ENCODE data around the gene CYFIP1.

Gene CYFIP1

GRCh38 chr15:22969489-22969888 is 10.7 kb downstream of the CYFIP1 start:
- TF ChIP-seq EZH2phosphoT487 (conservative IDR thresholded peaks at IDR 0.05; ENCODE audit: low read length), result no peak
- TF ChIP-seq CTCF (IDR thresholded peaks at IDR 0.05; ENCODE audit: insufficient read depth, low read length, poor library complexity, severe bottlenecking), result no peak
- Histone ChIP-seq H3K79me2 (ENCODE audit: insufficient read depth, low read length) (no peaks in the 10 kb centered on the region), H4K20me1 (ENCODE audit: low read depth, low read length) (no peaks in the 10 kb centered on the region), H3K9me3 (ENCODE audit: insufficient read depth, low read length) (no peaks in the 10 kb centered on the region), H2AFZ (ENCODE audit: low read depth, low read length, severe bottlenecking) (no peak overlapping the region), H3K4me3 (ENCODE audit: insufficient read depth, low read length, poor library complexity, severe bottlenecking) (no peak overlapping the region), H3K36me3 (ENCODE audit: low read length) (no peaks in the 10 kb centered on the region), H3K9me2 (replicated peaks; ENCODE audit: insufficient read depth, low read length) (no peaks in the 10 kb centered on the region), H3F3A (ENCODE audit: insufficient read depth) (no peaks in the 10 kb centered on the region), H3K27me3 (ENCODE audit: low read length) (no peaks in the 10 kb centered on the region), H3K9ac (ENCODE audit: low read length) (no peak overlapping the region), H3K4me2 (ENCODE audit: low read depth, low read length, poor library complexity, severe bottlenecking) (no peak overlapping the region), H3K27ac (ENCODE audit: low read depth, low read length) (no peak overlapping the region)

GRCh38 chr15:22968366-22968765 is 11.8 kb downstream of the CYFIP1 start:
- H3K27me3 ChIP-seq (ENCODE audit: low read length), result no peaks in the 10 kb centered on the region
- no peak overlapping the region for H3K4me3 ChIP-seq (ENCODE audit: insufficient read depth, low read length, poor library complexity, severe bottlenecking)
- no peaks in the 10 kb centered on the region for H3K9me3 ChIP-seq (ENCODE audit: insufficient read depth, low read length)
- no peaks in the 10 kb centered on the region for H3K9me2 ChIP-seq (replicated peaks; ENCODE audit: insufficient read depth, low read length)
- H2AFZ ChIP-seq (ENCODE audit: low read depth, low read length, severe bottlenecking), result no peak overlapping the region
- H3K79me2 ChIP-seq (ENCODE audit: insufficient read depth, low read length), result no peaks in the 10 kb centered on the region
- no peaks in the 10 kb centered on the region for H4K20me1 ChIP-seq (ENCODE audit: low read depth, low read length)
- no peak overlapping the region for H3K4me2 ChIP-seq (ENCODE audit: low read depth, low read length, poor library complexity, severe bottlenecking)
- TF ChIP-seq EZH2phosphoT487 (conservative IDR thresholded peaks at IDR 0.05; ENCODE audit: low read length), result no peak
- TF ChIP-seq CTCF (IDR thresholded peaks at IDR 0.05; ENCODE audit: insufficient read depth, low read length, poor library complexity, severe bottlenecking), result no peak
- H3K9ac ChIP-seq (ENCODE audit: low read length), result no peak overlapping the region
- no peaks in the 10 kb centered on the region for H3K36me3 ChIP-seq (ENCODE audit: low read length)
- H3F3A ChIP-seq (ENCODE audit: insufficient read depth), result no peaks in the 10 kb centered on the region
- H3K27ac ChIP-seq (ENCODE audit: low read depth, low read length), result no peak overlapping the region

GRCh38 chr15:22967084-22967770 is 12.9 kb downstream of the CYFIP1 start:
- Histone ChIP-seq H3K9me3 (ENCODE audit: insufficient read depth, low read length) (no peaks in the 10 kb centered on the region), H2AFZ (ENCODE audit: low read depth, low read length, severe bottlenecking) (no peak overlapping the region), H3K79me2 (ENCODE audit: insufficient read depth, low read length) (no peaks in the 10 kb centered on the region), H3K4me3 (ENCODE audit: insufficient read depth, low read length, poor library complexity, severe bottlenecking) (no peak overlapping the region), H3K4me2 (ENCODE audit: low read depth, low read length, poor library complexity, severe bottlenecking) (no peak overlapping the region), H3K9me2 (replicated peaks; ENCODE audit: insufficient read depth, low read length) (no peaks in the 10 kb centered on the region), H3K36me3 (ENCODE audit: low read length) (no peaks in the 10 kb centered on the region), H3F3A (ENCODE audit: insufficient read depth) (no peaks in the 10 kb centered on the region), H4K20me1 (ENCODE audit: low read depth, low read length) (no peaks in the 10 kb centered on the region), H3K9ac (ENCODE audit: low read length) (no peak overlapping the region), H3K27me3 (ENCODE audit: low read length) (no peaks in the 10 kb centered on the region), H3K27ac (ENCODE audit: low read depth, low read length) (no peak overlapping the region)
- TF ChIP-seq EZH2phosphoT487 (conservative IDR thresholded peaks at IDR 0.05; ENCODE audit: low read length) (no peak), CTCF (IDR thresholded peaks at IDR 0.05; ENCODE audit: insufficient read depth, low read length, poor library complexity, severe bottlenecking) (no peak)

Measured in SU-DHL-6 (cell line).